Left ventricle myocardium inferior (tissue), 1 donor: ENCODE measurements around the gene LIMS2. TPM values are rescaled to one million over a fixed set of nuclear protein-coding genes. Genes with fewer than 3 reads are reported as not detected.
A peak's percentile ranks its signal among the peaks of the same experiment; 100 is the strongest.

Experiments used
- DNase-seq: peaks from one replicate; pipeline ENCODE4 v3.0.0-alpha.2; 2020
- H3K27ac ChIP-seq: fragments of 200-600 bp; replicated peaks from 2 replicates; pipeline ENCODE4 v1.8.0; 2021
- H3K27me3 ChIP-seq: fragments of 200-600 bp; 2 replicates; pipeline ENCODE4 v1.8.0; 2021; ENCODE audit warnings: low read depth
- H3K36me3 ChIP-seq: fragments of 200-600 bp; 2 replicates; pipeline ENCODE4 v1.8.0; 2021
- H3K4me1 ChIP-seq: fragments of 200-600 bp; 2 replicates; pipeline ENCODE4 v1.8.0; 2021
- H3K4me3 ChIP-seq: fragments of 200-600 bp; 2 replicates; pipeline ENCODE4 v1.8.0; 2021; ENCODE audit warnings: mild to moderate bottlenecking, moderate library complexity
- H3K9me3 ChIP-seq: fragments of 200-600 bp; replicated peaks from 2 replicates; pipeline ENCODE4 v1.8.0; 2021
- CTCF ChIP-seq: fragments of 200-600 bp; IDR thresholded peaks from 2 replicates; pipeline ENCODE4 v1.8.0; 2021; ENCODE audit warnings: antibody characterized with exemption, mild to moderate bottlenecking, borderline replicate concordance
- intact Hi-C: fragments of 100-400 bp; cut with micrococcal nuclease; formaldehyde crosslinking; loops from one replicate; pipeline ENCODE4 v1.11.0; 2022
- total RNA-seq: library from RNA; stranded (reverse); fragmentation: NEBNext Ultra II Directional; extraction: Animal tissue kit (Norgen Biotek cat#: 25700); gene quantifications from one replicate; pipeline ENCODE4 v1.2.1, GENCODE V29; 2021
- donor health status: DM: no; HTN: yes; CAD: no; lungs with severe emphysema.

Gene LIMS2
- total RNA-seq, 1 donor from 2014 or later, result 173 TPM

- Histone ChIP-seq H3K4me1 (peaks cover 97% of the 10 kb centered on the region), H3K4me3 (peak overlapping the region; percentile 62)
Measured at GRCh38 chr2:127664895-127665225, 10.5 kb downstream of the LIMS2 start.

GRCh38 chr2:127664065-127664894 is 11.1 kb downstream of the LIMS2 start:
- intact Hi-C loops, result no loop called here
- H3K4me3 ChIP-seq, result peak overlapping the region; percentile 62
- H3K4me1 ChIP-seq, result peaks cover 97% of the 10 kb centered on the region
- no peak for TF ChIP-seq CTCF
- H3K9me3 ChIP-seq, result peaks cover 3% of the 10 kb centered on the region
- DNase-seq, result peak; percentile 59
- peaks cover 7% of the 10 kb centered on the region for H3K27me3 ChIP-seq
- H3K27ac ChIP-seq, result peak overlapping the region; percentile 99
- peaks cover 8% of the 10 kb centered on the region for H3K36me3 ChIP-seq

More at GRCh38 chr2:127664895-127665225, 10.5 kb downstream of the LIMS2 start:
- Histone ChIP-seq H3K9me3 (peaks cover 3% of the 10 kb centered on the region), H3K27me3 (peaks cover 7% of the 10 kb centered on the region), H3K36me3 (peaks cover 11% of the 10 kb centered on the region), H3K27ac (peak overlapping the region; percentile 99)
- intact Hi-C loops, result no loop called here
- TF ChIP-seq CTCF, result no peak
- DNase-seq, result no peak

GRCh38 chr2:127663566-127664064 is 11.7 kb downstream of the LIMS2 start:
- H3K27ac ChIP-seq, result peak overlapping the region; percentile 99
- peaks cover 97% of the 10 kb centered on the region for H3K4me1 ChIP-seq
- intact Hi-C loops, result no loop called here
- peaks cover 7% of the 10 kb centered on the region for H3K27me3 ChIP-seq
- no peak for TF ChIP-seq CTCF
- H3K36me3 ChIP-seq, result peaks cover 12% of the 10 kb centered on the region
- no peak for DNase-seq
- peak overlapping the region; percentile 62 for H3K4me3 ChIP-seq
- H3K9me3 ChIP-seq, result peaks cover 3% of the 10 kb centered on the region

DNA sequence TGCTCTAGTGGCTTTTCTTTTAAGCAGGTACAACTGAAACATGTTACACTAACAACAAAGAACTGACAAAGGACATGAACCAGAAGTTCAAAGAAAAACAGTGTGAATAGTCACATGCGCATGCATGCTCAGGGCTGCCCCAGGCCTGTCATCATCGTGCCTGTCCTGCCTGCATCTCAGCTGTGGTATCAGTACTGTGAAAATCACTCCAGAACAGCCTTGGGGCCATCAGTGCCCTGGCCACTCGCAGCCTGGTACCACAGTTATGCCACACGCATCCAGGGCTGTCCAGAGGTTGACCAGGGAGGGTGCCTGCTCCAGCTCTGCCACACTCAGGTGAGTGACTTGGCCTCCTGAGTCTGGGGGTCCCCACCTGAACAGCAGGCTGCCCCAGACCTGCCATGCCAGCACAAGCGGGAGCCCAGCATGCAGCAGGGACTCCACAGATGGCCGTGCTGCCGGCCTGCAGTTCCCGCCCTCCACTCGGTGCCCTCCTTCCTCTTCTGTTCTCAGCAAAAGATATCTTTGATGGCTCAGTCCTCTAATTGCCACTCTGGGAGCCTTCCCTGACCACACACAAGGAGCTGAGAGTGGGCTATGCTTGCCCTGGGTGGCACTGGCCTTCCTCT is 12.3 kb downstream of the LIMS2 start:
- TF ChIP-seq CTCF, result no peak
- Histone ChIP-seq H3K36me3 (peaks cover 18% of the 10 kb centered on the region), H3K27me3 (peaks cover 7% of the 10 kb centered on the region), H3K9me3 (peaks cover 2% of the 10 kb centered on the region), H3K4me1 (peaks cover 97% of the 10 kb centered on the region), H3K27ac (peak overlapping the region; percentile 99), H3K4me3 (peak overlapping the region; percentile 62)
- intact Hi-C loops, result no loop called here
- no peak for DNase-seq

DNA sequence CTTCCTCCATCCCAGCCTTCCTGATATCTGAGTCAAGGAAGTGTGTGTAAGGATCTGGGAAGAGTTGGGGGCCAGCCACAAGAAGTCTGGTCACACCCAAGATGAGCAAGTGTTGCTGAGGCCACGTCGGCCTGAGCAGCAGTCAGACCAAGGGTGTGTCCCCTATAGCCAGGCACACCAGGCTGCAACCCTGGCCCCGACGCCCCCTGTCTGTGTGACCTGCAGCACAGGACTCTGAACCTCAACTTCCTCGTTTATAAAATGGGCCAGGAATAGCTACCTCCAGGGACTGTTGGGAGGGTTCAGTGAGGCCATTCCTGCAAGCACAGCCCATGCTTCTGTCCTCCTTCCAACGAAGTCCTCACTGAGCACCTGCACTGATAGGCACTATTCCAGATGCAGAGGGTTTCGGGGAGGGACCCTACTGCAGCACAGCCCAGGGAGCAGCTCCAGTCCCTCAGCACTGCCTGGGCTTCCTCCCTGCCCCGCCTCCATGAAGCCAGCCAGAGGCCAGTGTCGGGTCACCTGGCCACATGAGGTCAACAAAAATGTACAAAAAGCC is 13.3 kb downstream of the LIMS2 start:
- Histone ChIP-seq H3K9me3 (no peaks in the 10 kb centered on the region), H3K27ac (peak overlapping the region; percentile 99), H3K4me1 (peaks cover 97% of the 10 kb centered on the region), H3K4me3 (peak overlapping the region; percentile 28), H3K27me3 (peaks cover 7% of the 10 kb centered on the region), H3K36me3 (peaks cover 28% of the 10 kb centered on the region)
- TF ChIP-seq CTCF, result peak; percentile 49
- DNase-seq, result no peak
- intact Hi-C loops, result no loop called here
